SK-N-SH (cell line): Measurements from ENCODE around the gene CHD5. TPM values are rescaled to one million over a fixed set of nuclear protein-coding genes. Genes with fewer than 3 reads are reported as not detected.

ENCODE experiments used
- CTCF ChIA-PET: fragments of 300-600, 350-600 bp; formaldehyde crosslinking; extraction: SDS; loops from one replicate; lab custom pipeline; 2021; lab: Yijun Ruan, JAX
- POLR2A ChIA-PET: fragments of 350-600 bp; sonication (Branson Sonifier 250); formaldehyde crosslinking; extraction: SDS; loops from one replicate; lab custom pipeline; 2020; ENCODE audit warnings: antibody characterized with exemption, inconsistent platforms; lab: Yijun Ruan, JAX
- DNase-seq: peaks from one replicate; pipeline ENCODE4 v3.0.0; 2012
- H2AFZ ChIP-seq: fragments of 200-600 bp; sonication (generic); 2 replicates; pipeline ENCODE4 v1.8.1; 2016; ENCODE audit warnings: antibody characterized with exemption, mild to moderate bottlenecking, low read depth
- H3F3A ChIP-seq: fragments of 200-600 bp; sonication (generic); replicated peaks from 2 replicates; pipeline ENCODE3; 2016; ENCODE audit warnings: antibody characterized with exemption, mild to moderate bottlenecking; ENCODE audit not compliant: insufficient read depth
- H3K27ac ChIP-seq, 2 experiments: fragments of 200-500 bp in 1 of 2; fragments of 200-600 bp in 1 of 2; sonication (Bioruptor generic) in 1 of 2; sonication (generic), shearing (Covaris generic) in 1 of 2; 2 replicates each; pipeline versions ENCODE4 v1.5.1 to v1.6.1; 2014 to 2016; ENCODE audit warnings: low read depth in 2 of 2, inconsistent platforms in 1 of 2, low read length in 1 of 2, mild to moderate bottlenecking in 1 of 2, mixed read lengths in 1 of 2
- H3K27me3 ChIP-seq: fragments of 200-600 bp; sonication (generic), shearing (Covaris generic); 2 replicates; pipeline ENCODE4 v1.6.1; 2016; ENCODE audit warnings: mixed run types; ENCODE audit not compliant: insufficient read depth
- H3K36me3 ChIP-seq, 2 experiments: fragments of 200-500 bp in 1 of 2; fragments of 200-600 bp in 1 of 2; sonication (Bioruptor generic) in 1 of 2; sonication (generic) in 1 of 2; replicated peaks in 1 of 2; 2 replicates each; pipeline versions ENCODE3 to v1.5.1; 2014 to 2016; ENCODE audit warnings: low read length in 1 of 2, mild to moderate bottlenecking in 1 of 2; ENCODE audit not compliant: insufficient read depth in 2 of 2, control insufficient read depth in 1 of 2
- H3K4me1 ChIP-seq, 2 experiments: fragments of 200-500 bp in 1 of 2; fragments of 200-600 bp in 1 of 2; sonication (Bioruptor generic) in 1 of 2; sonication (generic), shearing (Covaris generic) in 1 of 2; 2 replicates each; pipeline versions ENCODE4 v1.5.1 to v1.6.1; 2014 to 2016; ENCODE audit warnings: low read depth in 1 of 2, low read length in 1 of 2, mixed run types in 1 of 2; ENCODE audit not compliant: insufficient read depth in 2 of 2, control insufficient read depth in 1 of 2
- H3K4me2 ChIP-seq: fragments of 200-600 bp; sonication (generic), shearing (Covaris generic); 2 replicates; pipeline ENCODE4 v1.6.1; 2017; ENCODE audit warnings: mixed run types
- H3K4me3 ChIP-seq, 2 experiments: fragments of 200-500 bp in 1 of 2; fragments of 200-600 bp in 1 of 2; sonication (Bioruptor generic) in 1 of 2; sonication (generic), shearing (Covaris generic) in 1 of 2; 2 replicates each; pipeline versions ENCODE4 v1.5.1 to v1.8.1; 2014 to 2016; ENCODE audit warnings: low read depth in 2 of 2, inconsistent platforms in 1 of 2, low read length in 1 of 2, mild to moderate bottlenecking in 1 of 2, mixed read lengths in 1 of 2, moderate library complexity in 1 of 2
- H3K79me2 ChIP-seq: fragments of 200-600 bp; sonication (generic); 2 replicates; pipeline ENCODE4 v1.8.1; 2017; ENCODE audit warnings: mild to moderate bottlenecking; ENCODE audit not compliant: insufficient read depth
- H3K9ac ChIP-seq: fragments of 200-600 bp; sonication (generic); 2 replicates; pipeline ENCODE4 v1.6.1; 2017; ENCODE audit warnings: mixed run types
- H3K9me2 ChIP-seq: fragments of 200-600 bp; sonication (generic); 2 replicates; pipeline ENCODE4 v1.6.1; 2017; ENCODE audit warnings: mixed run types
- H3K9me3 ChIP-seq: fragments of 200-600 bp; sonication (generic); 2 replicates; pipeline ENCODE4 v1.6.1; 2017; ENCODE audit warnings: mixed run types, mild to moderate bottlenecking, moderate library complexity
- H4K20me1 ChIP-seq: fragments of 200-600 bp; sonication (generic); 2 replicates; pipeline ENCODE4 v1.6.1; 2017; ENCODE audit warnings: mild to moderate bottlenecking, mixed run types; ENCODE audit not compliant: insufficient read depth
- CHD2 ChIP-seq: fragments of 150-350 bp; IDR thresholded peaks from 2 replicates; pipeline ENCODE4 v1.6.1; 2018; ENCODE audit warnings: low read length; ENCODE audit not compliant: partially characterized antibody
- ELF1 ChIP-seq: IDR thresholded peaks from 2 replicates; pipeline ENCODE4 v1.4.0; 2012
- EP300 ChIP-seq, 2 experiments: IDR thresholded peaks; 2 replicates each; pipeline versions ENCODE4 v1.4.0 to v1.6.1; 2012; ENCODE audit warnings: borderline replicate concordance in 1 of 2, low read depth in 1 of 2, low read length in 1 of 2
- EZH2phosphoT487 ChIP-seq: fragments of 200-600 bp; sonication (generic); IDR thresholded peaks from 2 replicates; pipeline ENCODE4 v1.6.1; 2017; ENCODE audit warnings: low read depth, mixed run types, mild to moderate bottlenecking, antibody characterized with exemption, moderate library complexity, borderline replicate concordance
- FOSL2 ChIP-seq: IDR thresholded peaks from 2 replicates; pipeline ENCODE4 v1.4.0; 2012; ENCODE audit warnings: low read depth, mild to moderate bottlenecking, moderate library complexity, borderline replicate concordance
- FOXJ3 ChIP-seq: sonication (generic); formaldehyde crosslinking; IDR thresholded peaks from 2 replicates; pipeline ENCODE4 v1.5.1; 2020; ENCODE audit warnings: mild to moderate bottlenecking, missing genetic modification reagents
- FOXM1 ChIP-seq: IDR thresholded peaks from 2 replicates; pipeline ENCODE4 v1.4.0; 2012; ENCODE audit warnings: low read depth, mild to moderate bottlenecking
- GATA2 ChIP-seq: sonication (generic); formaldehyde crosslinking; IDR thresholded peaks from 2 replicates; pipeline ENCODE4 v1.5.0; 2020; ENCODE audit warnings: mild to moderate bottlenecking, missing genetic modification reagents
- JUND ChIP-seq: IDR thresholded peaks from 2 replicates; pipeline ENCODE4 v1.4.0; 2012
- MXI1 ChIP-seq: IDR thresholded peaks from 2 replicates; pipeline ENCODE4 v1.6.1; 2012; ENCODE audit warnings: mild to moderate bottlenecking, low read depth, low read length, improper control_type of control experiment
- NFIC ChIP-seq: IDR thresholded peaks from 2 replicates; pipeline ENCODE4 v1.4.0; 2012; ENCODE audit warnings: borderline replicate concordance
- NRF1 ChIP-seq: IDR thresholded peaks from 2 replicates; pipeline ENCODE4 v1.6.1; 2012; ENCODE audit warnings: low read depth, mild to moderate bottlenecking, low read length
- POLR2AphosphoS5 ChIP-seq: IDR thresholded peaks from 2 replicates; pipeline ENCODE4 v1.6.1; 2012; ENCODE audit warnings: low read depth, low read length
- RAD21 ChIP-seq: IDR thresholded peaks from 2 replicates; pipeline ENCODE4 v1.6.1; 2012; ENCODE audit warnings: mild to moderate bottlenecking, low read length
- RCOR1 ChIP-seq: fragments of 150-350 bp; IDR thresholded peaks from 2 replicates; pipeline ENCODE4 v1.6.1; 2017; ENCODE audit warnings: antibody characterized with exemption, low read length
- RXRA ChIP-seq: IDR thresholded peaks from 2 replicates; pipeline ENCODE4 v1.4.0; 2012; ENCODE audit warnings: low read depth, mild to moderate bottlenecking, borderline replicate concordance
- SMC3 ChIP-seq: IDR thresholded peaks from 2 replicates; pipeline ENCODE4 v1.6.1; 2012; ENCODE audit warnings: low read depth, low read length, improper control_type of control experiment
- TEAD4 ChIP-seq: IDR thresholded peaks from 2 replicates; pipeline ENCODE4 v1.4.0; 2012; ENCODE audit warnings: mild to moderate bottlenecking, borderline replicate concordance; ENCODE audit not compliant: insufficient read depth
- WGBS: methylation state at CpG from one replicate; pipeline ENCODE4 v1.1.6; 2017; ENCODE audit warnings: low lambda C conversion rate; 5-methylcytosine and 5-hydroxymethylcytosine counted together
- polyA plus RNA-seq, 3 experiments: library from polyadenylated mRNA; depleted of rRNA; stranded (reverse); fragments of >200 nt; gene quantifications; 2 replicates each; pipeline ENCODE4 v1.2.3, GENCODE V29; 2012
- TF ChIP-seq, protein P1 (sequence below): IDR thresholded peaks from 2 replicates; pipeline ENCODE4 v1.4.0; 2012; ENCODE audit warnings: low read depth, borderline replicate concordance
- TF ChIP-seq, protein P2 (sequence below): fragments of 150-350 bp; IDR thresholded peaks from 2 replicates; pipeline ENCODE4 v1.6.1; 2017; ENCODE audit warnings: antibody characterized with exemption, low read length, low read depth, borderline replicate concordance
- TF ChIP-seq, protein P3 (sequence below): IDR thresholded peaks from 2 replicates; pipeline ENCODE4 v1.4.0; 2012; ENCODE audit warnings: low read depth
- TF ChIP-seq, protein P4 (sequence below): IDR thresholded peaks from 2 replicates; pipeline ENCODE4 v1.4.0; 2012; ENCODE audit warnings: low read depth, borderline replicate concordance

Gene CHD5
- polyA plus RNA-seq, 1 of the 3 experiments (the other 2 are of a cell fraction) = 0.26 TPM

DNA sequence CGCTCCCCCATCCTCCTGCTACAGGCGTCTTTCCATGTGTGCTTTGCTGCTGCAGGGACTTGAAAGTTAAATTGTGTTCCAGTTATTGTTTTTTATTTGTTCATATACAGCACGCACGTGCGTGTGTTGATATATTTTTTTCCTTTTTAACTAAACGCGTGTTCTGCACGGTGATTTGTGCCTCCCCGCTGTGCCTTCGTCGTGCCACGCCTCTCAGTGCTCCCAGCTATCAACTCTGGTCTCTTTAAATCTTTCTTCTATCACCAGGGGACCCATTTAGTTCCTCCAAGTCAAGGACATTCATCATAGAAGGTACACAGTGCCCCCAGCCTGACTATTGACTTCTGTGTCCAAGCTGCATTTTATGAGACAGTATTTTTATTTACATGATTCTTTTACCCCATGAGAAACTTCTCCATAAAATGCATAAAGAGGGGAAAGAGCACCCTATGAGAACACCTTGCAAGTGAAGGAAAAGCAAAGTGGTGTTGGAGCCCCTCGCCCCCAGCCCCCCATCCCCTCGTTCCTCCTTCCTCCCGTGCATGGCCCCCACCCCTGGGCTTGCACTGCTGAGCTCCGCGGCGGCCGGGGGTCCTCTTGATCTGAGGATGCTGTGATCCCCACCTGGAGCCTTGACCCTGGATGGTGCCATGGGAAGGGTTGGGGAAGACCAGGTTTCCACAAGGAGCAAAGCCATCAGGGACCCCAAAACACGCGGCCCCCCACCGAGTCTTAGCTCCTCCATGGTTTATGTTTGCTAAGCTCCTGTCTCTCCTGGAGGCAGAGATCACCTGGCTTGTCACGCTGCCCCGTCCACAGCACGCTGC is 88.9 kb downstream of the CHD5 start:
- H3K36me3 ChIP-seq = no peaks in the 10 kb centered on the region
- H3K4me2 ChIP-seq = no peak overlapping the region
- ChIA-PET CTCF (interaction anchor here (1.1 to 2.6 kb wide), 5 partner anchors 8 to 38 kb away, joined by 4 to 7 read pairs (median 4); no protein-coding TSS in a partner anchor), POLR2A (no interaction called here)
- H3K9ac ChIP-seq = no peak overlapping the region
- no peaks in the 10 kb centered on the region for H3K9me2 ChIP-seq
- H3K4me3 ChIP-seq = no peak overlapping the region
- H3K4me1 ChIP-seq = no peaks in the 10 kb centered on the region
- no peak overlapping the region for H3K27ac ChIP-seq
- no peaks in the 10 kb centered on the region for H3K27me3 ChIP-seq
- H3F3A ChIP-seq = no peaks in the 10 kb centered on the region
- H3K79me2 ChIP-seq = no peaks in the 10 kb centered on the region
- H2AFZ ChIP-seq = no peak overlapping the region
- no peak for DNase-seq
- H3K9me3 ChIP-seq = no peaks in the 10 kb centered on the region
- no peaks in the 10 kb centered on the region for H4K20me1 ChIP-seq
- TF ChIP-seq FOXJ3 (CRISPR knock-in tag) (no peak), POLR2AphosphoS5 (no peak), NFIC (no peak), FOXM1 (no peak), FOSL2 (no peak), CHD2 (no peak)
- TF ChIP-seq, protein P1, sequence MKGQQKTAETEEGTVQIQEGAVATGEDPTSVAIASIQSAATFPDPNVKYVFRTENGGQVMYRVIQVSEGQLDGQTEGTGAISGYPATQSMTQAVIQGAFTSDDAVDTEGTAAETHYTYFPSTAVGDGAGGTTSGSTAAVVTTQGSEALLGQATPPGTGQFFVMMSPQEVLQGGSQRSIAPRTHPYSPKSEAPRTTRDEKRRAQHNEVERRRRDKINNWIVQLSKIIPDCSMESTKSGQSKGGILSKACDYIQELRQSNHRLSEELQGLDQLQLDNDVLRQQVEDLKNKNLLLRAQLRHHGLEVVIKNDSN = no peak
- TF ChIP-seq, protein P2, sequence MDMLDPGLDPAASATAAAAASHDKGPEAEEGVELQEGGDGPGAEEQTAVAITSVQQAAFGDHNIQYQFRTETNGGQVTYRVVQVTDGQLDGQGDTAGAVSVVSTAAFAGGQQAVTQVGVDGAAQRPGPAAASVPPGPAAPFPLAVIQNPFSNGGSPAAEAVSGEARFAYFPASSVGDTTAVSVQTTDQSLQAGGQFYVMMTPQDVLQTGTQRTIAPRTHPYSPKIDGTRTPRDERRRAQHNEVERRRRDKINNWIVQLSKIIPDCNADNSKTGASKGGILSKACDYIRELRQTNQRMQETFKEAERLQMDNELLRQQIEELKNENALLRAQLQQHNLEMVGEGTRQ = no peak
- 70% methylated on average over 21 of the region's 25 CpGs for WGBS

DNA sequence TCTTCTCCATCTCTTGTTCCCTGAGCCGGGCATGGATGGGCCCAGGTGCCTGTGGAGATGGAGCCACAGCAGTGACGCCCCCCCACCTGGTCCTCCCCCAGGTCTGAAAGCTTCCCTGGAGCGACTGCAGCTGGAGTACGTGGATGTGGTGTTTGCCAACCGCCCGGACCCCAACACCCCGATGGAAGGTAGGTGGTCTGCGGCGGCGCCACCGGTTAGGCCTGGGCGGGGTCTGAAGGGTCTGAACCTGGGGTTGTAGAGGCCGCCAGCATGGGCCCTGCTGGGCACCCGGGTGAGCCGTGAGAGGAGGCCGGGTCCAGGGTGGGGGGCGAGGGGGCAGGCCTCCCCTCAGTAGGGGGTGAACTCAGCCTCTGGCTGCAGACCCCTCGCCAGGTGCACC is 89.8 kb downstream of the CHD5 start:
- Histone ChIP-seq H3K27me3 (no peaks in the 10 kb centered on the region), H3K4me3 (no peak overlapping the region), H3K9ac (no peak overlapping the region), H3K27ac (no peak overlapping the region), H4K20me1 (no peaks in the 10 kb centered on the region), H3F3A (no peaks in the 10 kb centered on the region), H3K9me2 (no peaks in the 10 kb centered on the region), H3K36me3 (no peaks in the 10 kb centered on the region), H3K9me3 (no peaks in the 10 kb centered on the region), H3K79me2 (no peaks in the 10 kb centered on the region), H2AFZ (no peak overlapping the region), H3K4me2 (no peak overlapping the region), H3K4me1 (no peaks in the 10 kb centered on the region)
- ChIA-PET CTCF (interaction anchor here (1.2 kb wide), 1 partner anchor 8 kb away, joined by 7 read pairs; no protein-coding TSS in a partner anchor), POLR2A (no interaction called here)
- no peak for DNase-seq
- WGBS = 86% methylated on average over 7 of the region's 18 CpGs
- TF ChIP-seq, protein P3, sequence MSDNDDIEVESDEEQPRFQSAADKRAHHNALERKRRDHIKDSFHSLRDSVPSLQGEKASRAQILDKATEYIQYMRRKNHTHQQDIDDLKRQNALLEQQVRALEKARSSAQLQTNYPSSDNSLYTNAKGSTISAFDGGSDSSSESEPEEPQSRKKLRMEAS = no peak
- TF ChIP-seq JUND (no peak), CHD2 (no peak), NRF1 (no peak), GATA2 (no peak), EZH2phosphoT487 (no peak), ELF1 (no peak), FOSL2 (no peak), RXRA (no peak), SMC3 (no peak), MXI1 (no peak), TEAD4 (no peak), RAD21 (no peak), EP300 (IDR thresholded peaks at IDR 0.05; ENCODE audit: borderline replicate concordance in 1 of 2, low read depth in 1 of 2, low read length in 1 of 2) (no peak), FOXJ3 (CRISPR knock-in tag) (no peak), RCOR1 (no peak)
- TF ChIP-seq, protein P4, sequence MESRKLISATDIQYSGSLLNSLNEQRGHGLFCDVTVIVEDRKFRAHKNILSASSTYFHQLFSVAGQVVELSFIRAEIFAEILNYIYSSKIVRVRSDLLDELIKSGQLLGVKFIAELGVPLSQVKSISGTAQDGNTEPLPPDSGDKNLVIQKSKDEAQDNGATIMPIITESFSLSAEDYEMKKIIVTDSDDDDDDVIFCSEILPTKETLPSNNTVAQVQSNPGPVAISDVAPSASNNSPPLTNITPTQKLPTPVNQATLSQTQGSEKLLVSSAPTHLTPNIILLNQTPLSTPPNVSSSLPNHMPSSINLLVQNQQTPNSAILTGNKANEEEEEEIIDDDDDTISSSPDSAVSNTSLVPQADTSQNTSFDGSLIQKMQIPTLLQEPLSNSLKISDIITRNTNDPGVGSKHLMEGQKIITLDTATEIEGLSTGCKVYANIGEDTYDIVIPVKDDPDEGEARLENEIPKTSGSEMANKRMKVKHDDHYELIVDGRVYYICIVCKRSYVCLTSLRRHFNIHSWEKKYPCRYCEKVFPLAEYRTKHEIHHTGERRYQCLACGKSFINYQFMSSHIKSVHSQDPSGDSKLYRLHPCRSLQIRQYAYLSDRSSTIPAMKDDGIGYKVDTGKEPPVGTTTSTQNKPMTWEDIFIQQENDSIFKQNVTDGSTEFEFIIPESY = no peak
- TF ChIP-seq, protein P1 = no peak
- TF ChIP-seq, protein P2 = no peak
